H1 (cell line): Measurements from ENCODE around the gene OPRD1.

Experiments used
- POLR2A ChIP-seq, 2 experiments: IDR thresholded peaks; 1 replicate in 1 of 2; 2 replicates in 1 of 2; pipeline ENCODE4 v1.6.1; 2011; ENCODE audit warnings: low read depth in 2 of 2, low read length in 2 of 2, mild to moderate bottlenecking in 2 of 2; ENCODE audit errors: control extremely low read depth in 1 of 2
- TBP ChIP-seq: IDR thresholded peaks from 2 replicates; pipeline ENCODE4 v1.6.1; 2011; ENCODE audit warnings: low read depth, low read length, improper control_type of control experiment

DNA sequence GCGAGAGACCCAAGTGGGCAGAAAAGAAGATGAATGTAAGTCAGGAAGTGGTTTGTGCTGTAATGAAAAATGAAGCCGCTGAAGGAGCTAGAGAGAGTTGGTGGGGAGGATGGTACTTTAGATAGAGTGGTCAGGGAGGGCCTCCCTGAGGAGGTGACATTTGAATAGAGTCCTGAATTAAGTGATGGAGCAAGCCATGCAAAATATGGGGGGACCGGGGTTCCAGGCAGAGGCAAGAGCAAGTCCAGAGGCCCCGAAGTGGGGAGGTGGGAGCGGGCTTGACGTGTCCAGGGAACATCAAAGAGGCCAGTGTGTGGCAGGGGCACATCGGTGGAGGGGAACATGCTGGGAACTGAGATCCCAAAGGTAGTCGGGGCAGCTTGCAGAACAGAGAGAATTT, 43.1 kb downstream of the OPRD1 start:
- TF ChIP-seq TBP (no peak), POLR2A (IDR thresholded peaks at IDR 0.05; ENCODE audit: control extremely low read depth in 1 of 2, low read depth in 2 of 2, low read length in 2 of 2) (no peak)
